Natural killer cell (primary cell): Measurements from ENCODE around the gene FKBP3. TPM values are rescaled to one million over a fixed set of nuclear protein-coding genes. Genes with fewer than 3 reads are reported as not detected.

Experiments used
- ATAC-seq, 3 donors: fragments of 150-1000 bp in 2 of 3; fragments of 200-7000 bp in 1 of 3; cut with Tn5 transposase; 1 replicate in 1 of 3; 2 replicates in 2 of 3; pipeline ENCODE4 v1.10.0; 2021; ENCODE audit warnings: mild to moderate bottlenecking in 2 of 3, moderate library complexity in 2 of 3
- DNase-seq, 2 donors: peaks; one replicate each; pipeline versions ENCODE4 v3.0.0 to v3.0.0-alpha.2; 2013 to 2021; ENCODE audit warnings: mixed read lengths in 1 of 2
- H3K27ac ChIP-seq: one replicate; pipeline ENCODE4 v1.5.1; 2013; ENCODE audit warnings: mild to moderate bottlenecking, low read length
- H3K27me3 ChIP-seq: one replicate; pipeline ENCODE4 v1.6.1; 2013; ENCODE audit warnings: low read length; ENCODE audit not compliant: control insufficient read depth, insufficient read depth
- H3K36me3 ChIP-seq: one replicate; pipeline ENCODE4 v1.6.1; 2013; ENCODE audit warnings: low read length; ENCODE audit not compliant: control insufficient read depth, insufficient read depth
- H3K4me1 ChIP-seq: one replicate; pipeline ENCODE4 v1.6.1; 2013; ENCODE audit warnings: low read length; ENCODE audit not compliant: control insufficient read depth, insufficient read depth
- H3K4me3 ChIP-seq: one replicate; pipeline ENCODE4 v1.5.1; 2013; ENCODE audit warnings: low read length
- H3K9me3 ChIP-seq: one replicate; pipeline ENCODE4 v1.6.1; 2013; ENCODE audit warnings: low read length; ENCODE audit not compliant: control insufficient read depth, insufficient read depth
- H3K27ac Mint-ChIP-seq, 2 donors: one replicate each; pipeline ENCODE4 v1.8.0; 2022; ENCODE audit warnings: mild to moderate bottlenecking in 2 of 2, mixed read lengths in 2 of 2, moderate library complexity in 1 of 2
- H3K27me3 Mint-ChIP-seq, 2 donors: one replicate each; pipeline ENCODE4 v1.8.0; 2022; ENCODE audit warnings: low read depth in 2 of 2, mixed read lengths in 2 of 2
- H3K36me3 Mint-ChIP-seq: one replicate; pipeline ENCODE4 v1.8.0; 2022; ENCODE audit warnings: mixed read lengths
- H3K4me1 Mint-ChIP-seq, 2 donors: one replicate each; pipeline ENCODE4 v1.8.0; 2022; ENCODE audit warnings: mixed read lengths in 2 of 2
- H3K4me3 Mint-ChIP-seq: one replicate; pipeline ENCODE4 v1.8.0; 2022; ENCODE audit warnings: mild to moderate bottlenecking, moderate library complexity, mixed read lengths
- H3K9me3 Mint-ChIP-seq, 2 donors: one replicate each; pipeline ENCODE4 v1.8.0; 2022; ENCODE audit warnings: mixed read lengths in 2 of 2
- CTCF ChIP-seq: fragments of 200-600 bp; IDR thresholded peaks from one replicate; pipeline ENCODE4 v1.8.0; 2022; ENCODE audit warnings: antibody characterized with exemption
- WGBS: methylation state at CpG from one replicate; pipeline ENCODE4 v1.1.7; 2013; ENCODE audit warnings: missing lambda C conversion rate; ENCODE audit not compliant: insufficient coverage; 5-methylcytosine and 5-hydroxymethylcytosine counted together
- intact Hi-C: fragments of 100-400 bp; cut with micrococcal nuclease; formaldehyde crosslinking; loops from one replicate; pipeline ENCODE4 v1.14.2; 2022
- total RNA-seq, 4 donors: library from RNA; stranded (reverse); fragments of 120-200 nt in 1 of 4; gene quantifications; one replicate each; pipeline versions ENCODE4 v1.2.3 to v1.2.4, GENCODE V29; 2013 to 2022

Gene FKBP3
- total RNA-seq, 3 donors from 2014 or later (not counting 1 experiment from before 2014, with no cell fraction given): 32.2 to 39.7 (median 33.7) TPM

- no peak for TF ChIP-seq CTCF
- DNase-seq (no peak), ATAC-seq (no peak)
- no peak overlapping the region for H3K27ac Mint-ChIP-seq
- no peak overlapping the region for H3K27ac ChIP-seq
- no peaks in the 10 kb centered on the region for H3K9me3 Mint-ChIP-seq
- H3K36me3 Mint-ChIP-seq: no peaks in the 10 kb centered on the region
- peaks cover 6% of the 10 kb centered on the region for H3K36me3 ChIP-seq
- intact Hi-C loops: no loop called here
- no peaks in the 10 kb centered on the region for H3K9me3 ChIP-seq
- no peak overlapping the region for H3K4me3 ChIP-seq
- no peaks in the 10 kb centered on the region for H3K27me3 ChIP-seq
- no peaks in the 10 kb centered on the region for H3K27me3 Mint-ChIP-seq
- 91% methylated on average over 5 of the region's 5 CpGs for WGBS
- no peak overlapping the region for H3K4me3 Mint-ChIP-seq
- H3K4me1 Mint-ChIP-seq: no peaks in the 10 kb centered on the region
- no peaks in the 10 kb centered on the region for H3K4me1 ChIP-seq
Measured at GRCh38 chr14:45177076-45177475, 42.8 kb upstream of the FKBP3 start.

GRCh38 chr14:45169906-45170305 lies 35.6 kb upstream of the FKBP3 start:
- no peaks in the 10 kb centered on the region for H3K27me3 Mint-ChIP-seq
- H3K36me3 Mint-ChIP-seq: no peaks in the 10 kb centered on the region
- Histone ChIP-seq H3K36me3 (peaks cover 8% of the 10 kb centered on the region), H3K27ac (no peak overlapping the region), H3K27me3 (no peaks in the 10 kb centered on the region), H3K4me3 (no peak overlapping the region), H3K9me3 (no peaks in the 10 kb centered on the region), H3K4me1 (no peaks in the 10 kb centered on the region)
- no peaks in the 10 kb centered on the region for H3K9me3 Mint-ChIP-seq
- ATAC-seq (no peak), DNase-seq (no peak)
- no peak for TF ChIP-seq CTCF
- intact Hi-C loops: no loop called here
- no peak overlapping the region for H3K27ac Mint-ChIP-seq
- H3K4me1 Mint-ChIP-seq: no peaks in the 10 kb centered on the region
- no peak overlapping the region for H3K4me3 Mint-ChIP-seq

- intact Hi-C loops: no loop called here
- H3K4me3 ChIP-seq: no peak overlapping the region
- TF ChIP-seq CTCF: no peak
- H3K4me1 Mint-ChIP-seq: no peaks in the 10 kb centered on the region
- H3K4me1 ChIP-seq: no peaks in the 10 kb centered on the region
- no peak overlapping the region for H3K4me3 Mint-ChIP-seq
- no peaks in the 10 kb centered on the region for H3K9me3 Mint-ChIP-seq
- H3K27ac Mint-ChIP-seq: no peak overlapping the region
- H3K27ac ChIP-seq: no peak overlapping the region
- DNase-seq (no peak), ATAC-seq (no peak)
- no peaks in the 10 kb centered on the region for H3K27me3 ChIP-seq
- H3K27me3 Mint-ChIP-seq: no peaks in the 10 kb centered on the region
- no peaks in the 10 kb centered on the region for H3K36me3 Mint-ChIP-seq
- peaks cover 2% of the 10 kb centered on the region for H3K36me3 ChIP-seq
- H3K9me3 ChIP-seq: no peaks in the 10 kb centered on the region
Measured at GRCh38 chr14:45156067-45156466, 21.8 kb upstream of the FKBP3 start.

- Histone ChIP-seq H3K9me3 (no peaks in the 10 kb centered on the region), H3K36me3 (peaks cover 9% of the 10 kb centered on the region), H3K4me1 (no peaks in the 10 kb centered on the region), H3K27ac (no peak overlapping the region), H3K4me3 (no peak overlapping the region), H3K27me3 (no peaks in the 10 kb centered on the region)
- no peak overlapping the region for H3K27ac Mint-ChIP-seq
- no peaks in the 10 kb centered on the region for H3K27me3 Mint-ChIP-seq
- no peaks in the 10 kb centered on the region for H3K9me3 Mint-ChIP-seq
- DNase-seq: no peak
- no peaks in the 10 kb centered on the region for H3K36me3 Mint-ChIP-seq
- no peak for TF ChIP-seq CTCF
- peaks cover 0 to 5% of the 10 kb centered on the region in 2 donors for H3K4me1 Mint-ChIP-seq
- ATAC-seq: no peak
- 100% methylated on average over 2 of the region's 4 CpGs for WGBS
- intact Hi-C loops: no loop called here
- no peak overlapping the region for H3K4me3 Mint-ChIP-seq
Measured at GRCh38 chr14:45150386-45150890, 16.2 kb upstream of the FKBP3 start.
